Measurements from ENCODE around the gene EIF1AX.

EIF1AX gene

DNA sequence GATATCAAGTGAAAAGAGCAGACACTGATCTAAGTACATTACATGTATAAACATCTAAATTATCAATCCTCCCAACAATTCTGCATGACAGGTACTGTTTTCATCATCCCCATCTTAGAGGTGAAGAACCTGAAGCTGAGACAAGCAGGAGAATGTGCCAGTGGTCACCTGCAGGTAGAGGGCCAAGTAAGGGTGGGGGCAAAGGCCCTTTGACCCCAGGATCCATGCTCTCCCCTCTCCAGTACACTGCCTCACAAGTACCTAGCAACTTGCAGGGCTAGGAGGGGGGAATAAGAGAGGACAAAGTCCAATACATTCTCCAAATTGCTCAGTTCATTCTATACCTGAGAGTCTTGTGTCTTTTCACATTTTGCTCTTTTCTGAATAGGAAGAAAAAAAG, 16.7 kb downstream of the EIF1AX start:
- DNase-seq = no peak

DNA sequence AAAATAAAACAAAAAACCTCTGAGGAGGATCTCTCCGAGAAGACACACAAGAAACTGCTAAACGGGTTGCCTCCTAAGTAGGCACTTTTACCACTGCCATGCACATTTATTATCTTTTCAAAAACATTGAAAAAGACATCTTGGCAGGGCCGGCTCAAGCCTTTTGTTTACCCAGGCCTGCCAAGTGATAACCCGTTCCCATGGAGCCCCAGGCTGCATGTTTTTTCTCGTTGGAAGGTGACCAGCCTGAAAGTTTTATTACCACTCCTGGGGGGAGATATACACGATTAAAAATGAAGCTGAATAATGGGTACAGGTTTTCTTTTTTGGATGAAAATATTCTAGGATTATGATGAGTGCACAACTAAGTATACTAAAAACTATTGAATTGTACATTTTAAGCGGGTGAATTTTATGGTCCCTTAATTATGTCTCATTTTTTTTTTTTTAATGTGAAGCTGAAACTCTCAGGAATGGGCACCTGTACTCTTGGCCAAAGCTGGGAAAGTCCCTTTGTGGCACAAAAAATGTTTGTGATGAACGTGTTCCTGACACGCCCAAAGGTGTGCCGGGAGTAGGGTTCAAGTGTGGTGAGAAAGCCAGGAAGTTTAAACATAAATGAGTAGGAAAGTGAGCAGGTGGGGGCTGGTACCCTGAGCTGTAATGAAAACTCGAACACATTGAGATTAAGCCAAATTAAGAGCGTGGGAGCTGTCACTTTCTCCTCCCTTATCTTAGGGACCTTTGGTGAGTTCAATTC, 23.4 kb downstream of the EIF1AX start:
- no peak for DNase-seq

DNA sequence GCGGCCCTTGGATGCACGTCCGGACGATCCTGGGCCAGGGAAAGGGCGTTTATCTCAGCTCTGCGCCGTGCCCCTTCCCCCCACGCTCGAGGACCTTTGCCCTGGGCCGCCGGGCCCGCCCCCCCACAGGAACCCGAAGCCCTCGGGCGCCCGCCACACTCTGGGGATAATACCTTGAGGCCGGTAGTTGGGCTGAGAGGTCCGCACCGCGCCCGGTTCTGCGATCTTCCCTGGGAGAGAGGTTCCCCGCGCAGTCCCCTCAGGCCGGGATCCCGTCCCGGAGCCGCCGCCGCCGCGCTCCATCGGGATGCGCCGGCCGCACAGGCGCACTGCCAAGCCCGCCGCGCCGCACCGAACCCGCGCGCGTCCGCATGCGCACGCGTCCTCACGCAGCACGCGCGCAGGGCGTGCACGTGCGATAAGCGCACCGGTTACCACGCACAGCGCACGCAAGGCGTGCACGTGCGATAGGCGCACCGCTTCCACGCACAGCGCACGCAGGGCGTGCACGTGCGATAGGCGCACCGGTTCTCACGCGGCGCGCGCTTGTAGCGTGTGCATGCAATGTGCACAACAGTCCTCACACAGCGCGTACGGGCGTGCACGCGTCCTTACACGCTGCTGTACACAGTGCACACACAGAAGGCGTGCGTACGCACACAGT, 24.9 kb downstream of the EIF1AX start, which contains the start of gene MAP7D2:
MAP7D2 (minus strand) TSS at position 331 of the 664 bp plus-strand sequence; CDS start at position 303, 28 bp downstream.
- DNase-seq = no peak

DNA sequence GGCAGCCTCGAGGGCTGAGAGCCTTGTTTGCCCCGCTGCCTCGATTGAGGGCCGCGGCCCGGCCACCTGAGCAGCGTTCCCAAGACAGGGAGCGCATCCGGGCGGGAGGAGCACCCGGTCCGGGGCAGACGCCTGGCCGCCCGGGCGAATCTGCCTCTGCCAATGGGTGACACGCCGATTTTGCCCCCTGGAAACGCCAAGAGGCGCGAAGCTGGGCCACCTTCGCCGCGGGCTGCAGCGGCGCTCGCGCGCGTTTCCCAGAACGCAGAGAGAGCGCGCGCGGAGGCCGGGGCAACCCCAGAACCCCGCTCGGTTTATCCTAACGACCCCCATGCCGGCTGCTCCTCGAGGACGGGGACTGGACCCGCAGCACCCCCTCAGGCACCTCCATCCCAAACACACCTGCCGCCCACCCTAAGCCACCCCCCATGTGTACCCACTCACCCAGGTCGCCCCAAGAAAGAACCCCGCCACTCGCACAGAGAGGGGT, 25.5 kb downstream of the EIF1AX start:
- DNase-seq = no peak

DNA sequence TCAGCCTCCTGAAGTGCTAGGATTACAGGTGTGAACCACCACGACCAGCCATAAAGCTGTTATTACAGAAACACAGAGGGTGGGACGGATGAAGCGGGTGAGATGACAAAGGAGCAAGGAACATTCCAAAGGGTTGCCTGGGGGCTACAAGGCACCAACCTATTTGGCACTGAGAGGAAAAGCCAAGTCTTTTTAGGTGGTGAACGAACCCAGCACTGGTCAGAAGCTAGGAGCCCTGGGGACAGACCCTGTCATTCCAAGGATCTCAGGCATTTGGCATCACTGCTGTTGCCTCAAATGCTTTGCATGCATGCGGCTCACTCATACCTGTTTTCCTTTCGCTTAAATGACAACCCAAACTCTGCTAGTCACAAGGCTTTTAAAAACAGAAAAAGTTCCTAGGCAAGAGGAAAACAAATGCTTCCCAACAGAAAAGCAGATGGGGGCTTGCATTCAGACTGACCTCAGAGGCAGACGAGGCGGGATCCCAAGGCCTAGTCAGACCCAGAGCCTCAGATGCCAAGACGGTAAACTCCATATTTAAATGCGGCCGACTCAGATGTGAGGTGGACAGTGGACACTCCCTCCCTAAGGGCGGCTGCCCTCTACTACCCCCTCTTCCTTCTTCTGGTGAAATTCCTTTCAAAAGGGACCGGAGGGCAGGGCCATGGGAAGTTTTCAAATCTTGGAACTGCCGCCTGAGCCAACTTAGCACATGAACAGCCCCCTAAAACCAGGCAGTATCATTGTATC, 29.4 kb downstream of the EIF1AX start:
- no peak for DNase-seq

DNA sequence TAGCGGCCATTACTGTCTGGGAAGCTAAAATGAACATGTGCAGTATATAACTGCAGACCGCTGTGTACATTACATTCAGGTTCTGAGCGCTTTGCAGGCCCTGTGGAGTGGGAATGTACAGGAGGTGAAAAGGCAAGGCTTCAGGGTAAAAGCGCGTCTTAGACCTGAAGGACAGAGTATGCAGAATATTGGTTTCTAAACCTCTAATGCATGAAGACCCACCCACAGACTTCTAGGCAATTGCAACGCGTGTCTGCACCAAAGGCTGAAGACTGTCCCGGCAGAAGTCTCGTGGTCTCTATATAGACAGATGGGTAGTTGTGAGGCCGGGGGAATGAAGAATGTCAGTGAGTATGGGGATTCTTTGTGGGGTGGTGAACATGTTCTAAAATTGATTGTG, 30.4 kb downstream of the EIF1AX start:
- DNase-seq = no peak

DNA sequence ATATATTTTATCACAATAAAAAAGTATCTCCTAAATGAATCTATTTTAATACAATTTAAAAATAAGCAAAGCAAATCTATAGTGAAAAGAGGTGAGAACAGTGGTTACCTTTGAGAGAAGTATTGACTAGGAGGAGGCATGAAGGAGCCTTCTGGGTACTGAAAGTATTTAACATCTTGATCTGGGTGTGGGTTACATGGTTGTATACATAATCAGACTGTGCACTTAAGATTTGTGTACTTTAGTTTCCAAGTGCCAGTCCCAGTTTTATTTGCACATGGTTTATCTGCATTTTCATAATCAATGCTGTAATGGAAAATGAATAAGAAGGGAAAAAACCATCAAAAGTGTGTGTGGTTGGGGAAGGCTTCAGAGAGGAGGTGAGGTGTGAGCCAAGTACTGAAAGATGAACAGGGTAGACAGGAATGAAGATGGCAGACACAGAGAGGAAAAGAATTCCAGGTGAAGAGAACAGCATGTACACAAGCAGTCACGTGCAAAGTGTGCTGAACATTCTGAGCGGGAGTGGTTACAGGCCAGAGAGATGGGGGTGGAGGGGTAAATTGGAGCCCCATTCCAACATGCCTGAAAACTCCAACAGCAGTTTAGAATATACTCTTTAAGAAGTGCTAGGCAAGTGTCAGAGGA, 39.6 kb downstream of the EIF1AX start:
- DNase-seq = no peak

DNA sequence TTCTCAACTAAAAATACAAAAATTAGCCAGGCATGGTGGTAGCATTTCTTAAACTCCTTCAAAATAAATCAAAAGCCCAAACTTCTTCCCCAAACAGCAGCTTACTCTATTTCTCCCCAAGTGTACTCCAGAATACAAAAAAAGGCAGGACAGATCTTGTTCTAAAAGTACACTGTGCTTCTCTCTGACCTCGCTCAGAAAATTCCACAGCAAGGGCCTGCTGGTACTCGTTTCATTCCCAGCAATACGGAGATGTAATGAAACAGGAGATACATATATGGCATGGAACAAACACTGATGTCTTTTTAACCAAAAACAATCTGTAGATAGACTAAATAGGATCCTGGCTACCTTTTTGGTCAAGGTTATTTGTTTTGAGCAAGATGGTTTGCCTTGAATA, 50.1 kb downstream of the EIF1AX start:
- no peak for DNase-seq

DNA sequence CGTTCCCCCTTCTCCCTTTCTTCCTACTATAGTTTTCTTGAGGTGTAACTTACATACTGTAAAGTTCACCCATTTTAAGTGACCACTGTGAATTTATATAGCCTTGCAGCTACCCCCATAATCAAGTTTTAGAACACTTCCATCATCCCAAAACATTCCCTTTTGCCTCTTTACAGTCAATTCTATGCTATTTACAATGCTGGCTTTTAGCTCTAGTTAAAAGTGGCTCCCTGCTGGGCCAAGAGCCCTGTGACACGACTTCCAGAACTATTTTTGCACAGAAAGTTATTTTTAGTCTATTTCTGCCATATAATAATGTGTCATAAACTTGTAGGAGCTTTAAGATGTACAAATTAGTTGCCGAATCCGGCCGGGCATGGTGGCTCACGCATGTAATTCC, 51.8 kb downstream of the EIF1AX start:
- DNase-seq = no peak

DNA sequence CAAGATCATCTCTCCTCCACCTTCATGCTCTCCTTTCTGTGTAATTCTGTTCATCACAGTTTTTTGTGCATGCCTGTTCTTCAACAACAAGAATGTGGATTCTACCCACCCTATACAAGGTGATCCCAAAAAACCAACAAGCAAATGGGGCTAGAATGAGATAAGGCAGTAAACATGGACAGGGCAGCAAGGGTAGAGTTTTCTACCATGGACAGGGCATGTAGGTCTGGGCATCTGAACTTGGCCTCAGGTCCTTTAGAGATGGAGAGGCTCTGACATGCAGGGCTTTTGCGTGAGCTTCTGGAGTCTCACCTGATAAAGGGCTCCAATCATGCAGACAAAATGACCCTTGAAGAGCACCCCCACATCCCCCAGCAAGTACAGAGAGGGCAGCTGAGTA, 61.4 kb downstream of the EIF1AX start:
- DNase-seq = no peak

Measured in GOT3 (cell line).